ENCODE results near the gene RBP2. TPM values are rescaled to one million over a fixed set of nuclear protein-coding genes. Genes with fewer than 3 reads are reported as not detected.

Gene RBP2
- total and polyA plus RNA-seq, 10 of the 15 experiments (the other 5 are each of a cell fraction or from before 2014, with no cell fraction given): not detected

DNA sequence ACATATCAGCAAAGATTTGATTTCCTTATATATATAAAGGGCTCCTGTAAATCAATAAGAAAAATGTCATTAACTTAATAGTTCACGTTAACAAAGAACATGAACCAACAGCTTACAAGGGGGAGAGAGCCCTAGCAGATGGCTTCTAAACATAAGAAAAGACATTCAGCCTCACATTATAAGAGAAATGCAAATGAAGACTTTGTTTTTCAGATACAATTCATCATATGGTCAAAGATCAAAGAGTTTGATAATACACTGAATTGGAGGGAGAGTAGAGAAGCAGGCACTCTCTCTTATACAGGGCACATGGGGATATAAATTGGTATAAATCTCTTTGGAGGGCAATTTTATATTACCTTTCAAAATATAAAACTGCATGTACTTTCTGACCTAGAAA, 21.1 kb downstream of the RBP2 start:
- RAD21 ChIA-PET (ENCODE audit: unreplicated experiment): no interaction called here
- POLR2A ChIA-PET: no interaction called here
- 94% methylated on average over 1 of the region's 1 CpG for whole genome bisulfite sequencing (ENCODE audit: insufficient coverage, insufficient replicate concordance, low lambda C conversion rate, missing lambda C conversion rate)
- BruUV-seq (replicated peaks): no TSS peak
- in situ Hi-C loops (cut with MboI): no loop called here
- no peak for FAIRE-seq
- no peaks in the 10 kb centered on the region for H3K9me3 ChIP-seq (replicated peaks; ENCODE audit: control insufficient read depth, insufficient read depth, low read length)
- H3K27me3 ChIP-seq (replicated peaks in 1 of 2; ENCODE audit: control insufficient read depth in 2 of 2, insufficient read depth in 2 of 2, low read length in 1 of 2): no peaks in the 10 kb centered on the region
- CTCF ChIA-PET: interaction anchor here (0.6 kb wide), 1 partner anchor 208 kb away, joined by 3 read pairs; no protein-coding TSS in a partner anchor
- SMC1A ChIA-PET (ENCODE audit: uncharacterized antibody, unreplicated experiment): no interaction called here
- no peak for DNase-seq (ENCODE audit: low read depth, low spot score)
- intact Hi-C loops (cut with micrococcal nuclease; ENCODE audit: unreplicated experiment): no loop called here
- no peak overlapping the region for H3K4me3 ChIP-seq
- H3K9ac ChIP-seq (ENCODE audit: control insufficient read depth, insufficient read depth, low read length): no peak overlapping the region
- H4K20me1 ChIP-seq (ENCODE audit: control insufficient read depth, insufficient read depth): no peaks in the 10 kb centered on the region
- TF ChIP-seq, protein P1, sequence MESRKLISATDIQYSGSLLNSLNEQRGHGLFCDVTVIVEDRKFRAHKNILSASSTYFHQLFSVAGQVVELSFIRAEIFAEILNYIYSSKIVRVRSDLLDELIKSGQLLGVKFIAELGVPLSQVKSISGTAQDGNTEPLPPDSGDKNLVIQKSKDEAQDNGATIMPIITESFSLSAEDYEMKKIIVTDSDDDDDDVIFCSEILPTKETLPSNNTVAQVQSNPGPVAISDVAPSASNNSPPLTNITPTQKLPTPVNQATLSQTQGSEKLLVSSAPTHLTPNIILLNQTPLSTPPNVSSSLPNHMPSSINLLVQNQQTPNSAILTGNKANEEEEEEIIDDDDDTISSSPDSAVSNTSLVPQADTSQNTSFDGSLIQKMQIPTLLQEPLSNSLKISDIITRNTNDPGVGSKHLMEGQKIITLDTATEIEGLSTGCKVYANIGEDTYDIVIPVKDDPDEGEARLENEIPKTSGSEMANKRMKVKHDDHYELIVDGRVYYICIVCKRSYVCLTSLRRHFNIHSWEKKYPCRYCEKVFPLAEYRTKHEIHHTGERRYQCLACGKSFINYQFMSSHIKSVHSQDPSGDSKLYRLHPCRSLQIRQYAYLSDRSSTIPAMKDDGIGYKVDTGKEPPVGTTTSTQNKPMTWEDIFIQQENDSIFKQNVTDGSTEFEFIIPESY (IDR thresholded peaks at IDR 0.05): no peak
- no peak for TF ChIP-seq POLR2AphosphoS5 (IDR thresholded peaks at IDR 0.05; ENCODE audit: low read length)
- no peak for TF ChIP-seq NFYB (IDR thresholded peaks at IDR 0.05; ENCODE audit: insufficient read depth, low read depth, low read length)
- no peak for TF ChIP-seq BCL11A (IDR thresholded peaks at IDR 0.05; ENCODE audit: low read depth, low read length)
- TF ChIP-seq IRF4 (IDR thresholded peaks at IDR 0.05; ENCODE audit: low read depth, low read length): no peak
- no peak for TF ChIP-seq NR2F1 (conservative IDR thresholded peaks at IDR 0.05)
- no peak for TF ChIP-seq SMC3 (IDR thresholded peaks at IDR 0.05; ENCODE audit: borderline replicate concordance, low read length)
- no peak for TF ChIP-seq ZBED1 (IDR thresholded peaks at IDR 0.05; ENCODE audit: borderline replicate concordance)
- TF ChIP-seq PAX8 (IDR thresholded peaks at IDR 0.05): no peak
- no peak for TF ChIP-seq BHLHE40 (IDR thresholded peaks at IDR 0.05; ENCODE audit: borderline replicate concordance in 1 of 2, low read depth in 2 of 2, low read length in 1 of 2)
- TF ChIP-seq SUZ12 (IDR thresholded peaks at IDR 0.05; ENCODE audit: unreplicated experiment): no peak
- TF ChIP-seq TCF3 (IDR thresholded peaks at IDR 0.05; ENCODE audit: borderline replicate concordance, insufficient read depth, low read depth, low read length): no peak
- no peak for TF ChIP-seq GATAD2B (conservative IDR thresholded peaks at IDR 0.05; ENCODE audit: low read depth)
- TF ChIP-seq, protein P2, sequence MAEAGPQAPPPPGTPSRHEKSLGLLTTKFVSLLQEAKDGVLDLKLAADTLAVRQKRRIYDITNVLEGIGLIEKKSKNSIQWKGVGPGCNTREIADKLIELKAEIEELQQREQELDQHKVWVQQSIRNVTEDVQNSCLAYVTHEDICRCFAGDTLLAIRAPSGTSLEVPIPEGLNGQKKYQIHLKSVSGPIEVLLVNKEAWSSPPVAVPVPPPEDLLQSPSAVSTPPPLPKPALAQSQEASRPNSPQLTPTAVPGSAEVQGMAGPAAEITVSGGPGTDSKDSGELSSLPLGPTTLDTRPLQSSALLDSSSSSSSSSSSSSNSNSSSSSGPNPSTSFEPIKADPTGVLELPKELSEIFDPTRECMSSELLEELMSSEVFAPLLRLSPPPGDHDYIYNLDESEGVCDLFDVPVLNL (IDR thresholded peaks at IDR 0.05; ENCODE audit: low read depth, low read length): no peak
- TF ChIP-seq EZH2 (IDR thresholded peaks at IDR 0.05; ENCODE audit: borderline replicate concordance, control insufficient read depth, low read depth, low read length): no peak
- TF ChIP-seq RUNX3 (IDR thresholded peaks at IDR 0.05; ENCODE audit: low read length): no peak
- H3K79me2 ChIP-seq (ENCODE audit: control insufficient read depth, insufficient read depth, low read length): no peaks in the 10 kb centered on the region
- no peak for ATAC-seq
- no peaks in the 10 kb centered on the region for H3K4me1 ChIP-seq (ENCODE audit: control insufficient read depth, insufficient read depth, low read length)
- no peak overlapping the region for H2AFZ ChIP-seq (ENCODE audit: control insufficient read depth, low read depth, low read length)
- no peak overlapping the region for H3K27ac ChIP-seq (ENCODE audit: control insufficient read depth, insufficient read depth)
- H3K36me3 ChIP-seq (ENCODE audit: control insufficient read depth in 2 of 2, insufficient read depth in 2 of 2, low read length in 1 of 2): no peaks in the 10 kb centered on the region
- H3K4me2 ChIP-seq (ENCODE audit: control insufficient read depth, insufficient read depth): no peak overlapping the region

Measured in GM12878 (cell line).